Measurements from ENCODE around the gene SESN1.

GRCh38 chr6:108941281-108941680 lies 153.4 kb downstream of the SESN1 start:
- no peak for TF ChIP-seq ZC3H10 (CRISPR knock-in tag; IDR thresholded peaks at IDR 0.05)
- no peak for TF ChIP-seq CREB5 (CRISPR knock-in tag; IDR thresholded peaks at IDR 0.05; ENCODE audit: low read depth)
- TF ChIP-seq CSDC2 (CRISPR knock-in tag; IDR thresholded peaks at IDR 0.05), result no peak
- TF ChIP-seq TSHZ2 (CRISPR knock-in tag; IDR thresholded peaks at IDR 0.05), result no peak
- TF ChIP-seq ARNTL (CRISPR knock-in tag; IDR thresholded peaks at IDR 0.05; ENCODE audit: borderline replicate concordance, low read depth), result no peak
- TF ChIP-seq ZNF565 (CRISPR knock-in tag; conservative IDR thresholded peaks at IDR 0.05; ENCODE audit: low read depth), result no peak
- TF ChIP-seq PATZ1 (CRISPR knock-in tag; IDR thresholded peaks at IDR 0.05; ENCODE audit: borderline replicate concordance), result no peak
- TF ChIP-seq ESRRG (CRISPR knock-in tag; IDR thresholded peaks at IDR 0.05), result no peak
- no peak for TF ChIP-seq POU6F1 (CRISPR knock-in tag; IDR thresholded peaks at IDR 0.05; ENCODE audit: borderline replicate concordance, low read depth)
- no peak for TF ChIP-seq ZFP3 (CRISPR knock-in tag; IDR thresholded peaks at IDR 0.05)
- TF ChIP-seq ZNF8 (CRISPR knock-in tag; IDR thresholded peaks at IDR 0.05), result no peak
